T-cell (primary cell): Measurements from ENCODE around the gene PDSS2. TPM values are rescaled to one million over a fixed set of nuclear protein-coding genes. Genes with fewer than 3 reads are reported as not detected.

Experiments
- ATAC-seq, 4 experiments: fragments of 200-7000 bp in 3 of 4; fragments of 150-1000 bp in 1 of 4; cut with Tn5 transposase; replicated peaks in 1 of 4; 1 replicate in 3 of 4; 2 replicates in 1 of 4; pipeline ENCODE4 v1.10.0; 2021; ENCODE audit warnings: moderate library complexity in 3 of 4, mild to moderate bottlenecking in 2 of 4, moderate number of reproducible peaks in 1 of 4
- CTCF ChIA-PET, 2 donors: fragments of 300-600 bp; sonication (Branson Sonifier 250); formaldehyde crosslinking; loops; one replicate each; lab custom pipeline; 2022; ENCODE audit warnings: antibody characterized with exemption in 2 of 2; lab: Charles Lee
- POLR2A ChIA-PET, 2 donors: fragments of 300-600 bp; sonication (Branson Sonifier 250); formaldehyde crosslinking; loops; one replicate each; lab custom pipeline; 2022; ENCODE audit warnings: antibody characterized with exemption in 2 of 2; lab: Charles Lee
- DNase-seq, 35 experiments: peaks; one replicate each; pipeline versions ENCODE4 v3.0.0 to v3.0.0-alpha.2; 2013 to 2023
- H3K27ac ChIP-seq: one replicate; pipeline ENCODE4 v1.5.1; 2013; ENCODE audit warnings: low read length
- H3K27me3 ChIP-seq, 2 experiments: replicated peaks in 1 of 2; 1 replicate in 1 of 2; 2 replicates in 1 of 2; pipeline versions ENCODE4 v1.6.1 to v1.7.0; 2013; ENCODE audit warnings: low read length in 1 of 2, mixed read lengths in 1 of 2; ENCODE audit not compliant: control insufficient read depth in 2 of 2, insufficient read depth in 2 of 2; ENCODE audit errors: extremely low read depth in 1 of 2
- H3K36me3 ChIP-seq, 2 donors: 1 replicate in 1 of 2; 2 replicates in 1 of 2; pipeline versions ENCODE4 v1.6.1 to v1.7.0; 2013; ENCODE audit warnings: low read length in 1 of 2; ENCODE audit not compliant: control insufficient read depth in 2 of 2, insufficient read depth in 1 of 2; ENCODE audit errors: extremely low read depth in 1 of 2
- H3K4me1 ChIP-seq, 2 experiments: 1 replicate in 1 of 2; 2 replicates in 1 of 2; pipeline versions ENCODE4 v1.6.1 to v1.7.0; 2013; ENCODE audit warnings: low read length in 2 of 2, mixed read lengths in 1 of 2; ENCODE audit not compliant: insufficient read depth in 2 of 2, control insufficient read depth in 1 of 2; ENCODE audit errors: extremely low read depth in 1 of 2
- H3K4me3 ChIP-seq, 2 donors: 1 replicate in 1 of 2; 2 replicates in 1 of 2; pipeline versions ENCODE4 v1.5.1 to v1.7.0; 2013; ENCODE audit warnings: mild to moderate bottlenecking in 2 of 2, low read length in 1 of 2, moderate library complexity in 1 of 2; ENCODE audit not compliant: control insufficient read depth in 1 of 2; ENCODE audit errors: extremely low read depth in 1 of 2
- H3K9me3 ChIP-seq: 2 replicates; pipeline ENCODE4 v1.7.0; 2013
- H3K27ac Mint-ChIP-seq, 2 donors: one replicate each; pipeline ENCODE4 v1.8.0; 2020 to 2021; ENCODE audit warnings: mild to moderate bottlenecking in 2 of 2, mixed read lengths in 2 of 2
- H3K27me3 Mint-ChIP-seq, 2 donors: one replicate each; pipeline ENCODE4 v1.8.0; 2021 to 2022; ENCODE audit warnings: mixed read lengths in 2 of 2
- H3K36me3 Mint-ChIP-seq: one replicate; pipeline ENCODE4 v1.8.0; 2021; ENCODE audit warnings: mixed read lengths
- H3K4me1 Mint-ChIP-seq, 3 donors: one replicate each; pipeline ENCODE4 v1.8.0; 2020 to 2022; ENCODE audit warnings: mixed read lengths in 3 of 3, mild to moderate bottlenecking in 1 of 3
- H3K4me3 Mint-ChIP-seq, 3 donors: one replicate each; pipeline ENCODE4 v1.8.0; 2020 to 2022; ENCODE audit warnings: mild to moderate bottlenecking in 3 of 3, mixed read lengths in 3 of 3, moderate library complexity in 3 of 3
- H3K9me3 Mint-ChIP-seq, 3 donors: one replicate each; pipeline ENCODE4 v1.8.0; 2020 to 2022; ENCODE audit warnings: mixed read lengths in 3 of 3
- WGBS: methylation state at CpG from one replicate; pipeline ENCODE4 v1.1.5; 2013; ENCODE audit warnings: missing lambda C conversion rate; ENCODE audit not compliant: insufficient coverage; 5-methylcytosine and 5-hydroxymethylcytosine counted together
- total RNA-seq, 35 experiments: library from RNA in 6 of 35; stranded (reverse) in 6 of 35; fragments of 120-200 nt in 1 of 35; gene quantifications; one replicate each; pipeline versions ENCODE4 v1.2.1 to v1.2.4 and lab custom pipeline; 2013 to 2026

PDSS2 gene
- total RNA-seq, 5 donors from 2014 or later (not counting 1 experiment from before 2014, with no cell fraction given), result 10.8 to 13.6 (median 11.8) TPM

- no CpG with 5 or more reads among the region's 1 CpG for whole genome bisulfite sequencing
- Histone ChIP-seq H3K27me3 (no peaks in the 10 kb centered on the region), H3K27ac (no peak overlapping the region), H3K4me1 (no peaks in the 10 kb centered on the region), H3K36me3 (peaks cover 5 to 7% of the 10 kb centered on the region in 2 donors), H3K4me3 (no peak overlapping the region), H3K9me3 (no peaks in the 10 kb centered on the region)
- ChIA-PET CTCF (no interaction called here), POLR2A (no interaction called here)
- ATAC-seq (no peak), DNase-seq (no peak)
- no peaks in the 10 kb centered on the region for H3K9me3 Mint-ChIP-seq
- peaks cover 0 to 3% (median 0%) of the 10 kb centered on the region in 3 donors for H3K4me1 Mint-ChIP-seq
- H3K27me3 Mint-ChIP-seq, result no peaks in the 10 kb centered on the region
- H3K36me3 Mint-ChIP-seq, result peaks cover 13% of the 10 kb centered on the region
- H3K4me3 Mint-ChIP-seq, result no peak overlapping the region
- H3K27ac Mint-ChIP-seq, result no peak overlapping the region
These were observed 191.7 kb downstream of the PDSS2 start for GRCh38 chr6:107267634-107268033.

- ChIA-PET CTCF (no interaction called here), POLR2A (interaction anchor here in 1 of 2 donors (0.6 kb wide), 1 partner anchor 15 kb away, joined by 5 read pairs; no protein-coding TSS in a partner anchor)
- 100% methylated on average over 1 of the region's 4 CpGs for WGBS
- no peaks in the 10 kb centered on the region for H3K9me3 Mint-ChIP-seq
- H3K27ac Mint-ChIP-seq, result no peak overlapping the region
- Histone ChIP-seq H3K27ac (no peak overlapping the region), H3K36me3 (peaks cover 2 to 5% of the 10 kb centered on the region in 2 donors), H3K9me3 (no peaks in the 10 kb centered on the region), H3K4me1 (no peaks in the 10 kb centered on the region), H3K27me3 (no peaks in the 10 kb centered on the region), H3K4me3 (no peak overlapping the region)
- H3K4me1 Mint-ChIP-seq, result peaks cover 0 to 3% (median 0%) of the 10 kb centered on the region in 3 donors
- peaks cover 12% of the 10 kb centered on the region for H3K36me3 Mint-ChIP-seq
- ATAC-seq (no peak), DNase-seq (no peak)
- no peaks in the 10 kb centered on the region for H3K27me3 Mint-ChIP-seq
- H3K4me3 Mint-ChIP-seq, result no peak overlapping the region
These were observed 192.4 kb downstream of the PDSS2 start for GRCh38 chr6:107267006-107267405.

- no peaks in the 10 kb centered on the region for H3K9me3 Mint-ChIP-seq
- no peak for ATAC-seq
- no peak overlapping the region for H3K27ac Mint-ChIP-seq
- no peaks in the 10 kb centered on the region for H3K9me3 ChIP-seq
- peaks cover 12% of the 10 kb centered on the region for H3K36me3 Mint-ChIP-seq
- no peak overlapping the region for H3K4me3 ChIP-seq
- ChIA-PET POLR2A (interaction anchor here in 1 of 2 donors (0.6 kb wide), 1 partner anchor 16 kb away, joined by 5 read pairs; no protein-coding TSS in a partner anchor), CTCF (no interaction called here)
- peaks cover 0 to 3% of the 10 kb centered on the region in 2 donors for H3K36me3 ChIP-seq
- H3K27ac ChIP-seq, result no peak overlapping the region
- peaks cover 0 to 3% (median 0%) of the 10 kb centered on the region in 3 donors for H3K4me1 Mint-ChIP-seq
- no peak for DNase-seq
- H3K27me3 Mint-ChIP-seq, result no peaks in the 10 kb centered on the region
- H3K4me1 ChIP-seq, result no peaks in the 10 kb centered on the region
- no peaks in the 10 kb centered on the region for H3K27me3 ChIP-seq
- no peak overlapping the region for H3K4me3 Mint-ChIP-seq
These were observed 192.8 kb downstream of the PDSS2 start for GRCh38 chr6:107266563-107266962.

GRCh38 chr6:107264357-107264840 lies 195.0 kb downstream of the PDSS2 start:
- ChIA-PET CTCF (no interaction called here), POLR2A (interaction anchor here (0.5 to 0.7 kb wide), 2 partner anchors 9 to 25 kb away, joined by 3 to 4 read pairs; no protein-coding TSS in a partner anchor)
- no CpG with 5 or more reads among the region's 3 CpGs for WGBS
- H3K36me3 Mint-ChIP-seq, result peaks cover 12% of the 10 kb centered on the region
- Histone ChIP-seq H3K27me3 (no peaks in the 10 kb centered on the region), H3K4me3 (no peak overlapping the region), H3K36me3 (no peaks in the 10 kb centered on the region), H3K27ac (no peak overlapping the region), H3K4me1 (no peaks in the 10 kb centered on the region), H3K9me3 (no peaks in the 10 kb centered on the region)
- no peak for ATAC-seq
- no peak for DNase-seq
- H3K27me3 Mint-ChIP-seq, result no peaks in the 10 kb centered on the region
- no peak overlapping the region for H3K27ac Mint-ChIP-seq
- H3K4me1 Mint-ChIP-seq, result peaks cover 0 to 3% (median 0%) of the 10 kb centered on the region in 3 donors
- no peak overlapping the region for H3K4me3 Mint-ChIP-seq
- H3K9me3 Mint-ChIP-seq, result no peaks in the 10 kb centered on the region

GRCh38 chr6:107259951-107260350 lies 199.4 kb downstream of the PDSS2 start:
- CTCF ChIA-PET, result no interaction called here
- H3K4me1 ChIP-seq, result no peaks in the 10 kb centered on the region
- no peak overlapping the region for H3K27ac ChIP-seq
- Mint-ChIP-seq H3K27me3 (no peaks in the 10 kb centered on the region), H3K9me3 (no peaks in the 10 kb centered on the region), H3K4me1 (no peaks in the 10 kb centered on the region), H3K27ac (no peak overlapping the region), H3K36me3 (peaks cover 9% of the 10 kb centered on the region), H3K4me3 (no peak overlapping the region)
- DNase-seq (no peak), ATAC-seq (no peak)
- POLR2A ChIA-PET, result no interaction called here
- no peaks in the 10 kb centered on the region for H3K36me3 ChIP-seq
- H3K9me3 ChIP-seq, result no peaks in the 10 kb centered on the region
- no peak overlapping the region for H3K4me3 ChIP-seq
- H3K27me3 ChIP-seq, result no peaks in the 10 kb centered on the region

- ATAC-seq (no peak), DNase-seq (no peak)
- CTCF ChIA-PET, result interaction anchor here in 1 of 2 donors (0.6 to 0.7 kb wide), 2 partner anchors 13 to 37 kb away, joined by 3 to 4 read pairs; no protein-coding TSS in a partner anchor
- no peak overlapping the region for H3K27ac ChIP-seq
- POLR2A ChIA-PET, result interaction anchor here (0.7 kb wide), 3 partner anchors 20 to 1872 kb away, joined by 4 to 11 read pairs (median 4); no protein-coding TSS in a partner anchor
- H3K4me1 ChIP-seq, result no peaks in the 10 kb centered on the region
- no peaks in the 10 kb centered on the region for H3K27me3 ChIP-seq
- Mint-ChIP-seq H3K4me3 (no peak overlapping the region), H3K36me3 (peaks cover 14% of the 10 kb centered on the region), H3K4me1 (no peaks in the 10 kb centered on the region), H3K27ac (no peak overlapping the region), H3K27me3 (no peaks in the 10 kb centered on the region), H3K9me3 (no peaks in the 10 kb centered on the region)
- no peak overlapping the region for H3K4me3 ChIP-seq
- H3K36me3 ChIP-seq, result peaks cover 0 to 5% of the 10 kb centered on the region in 2 donors
- no peaks in the 10 kb centered on the region for H3K9me3 ChIP-seq
These were observed 211.2 kb downstream of the PDSS2 start for GRCh38 chr6:107248147-107248546.
